ENCODE results near the gene PLPPR1. TPM values are rescaled to one million over a fixed set of nuclear protein-coding genes. Genes with fewer than 3 reads are reported as not detected.
"Not testable (repeated sequence)": the region's sequence is repeated elsewhere in the genome, so short reads cannot be mapped to it uniquely, and the experiment has no call there.

Gene PLPPR1
- polyA plus RNA-seq, 1 donor = 18.5 TPM

DNA sequence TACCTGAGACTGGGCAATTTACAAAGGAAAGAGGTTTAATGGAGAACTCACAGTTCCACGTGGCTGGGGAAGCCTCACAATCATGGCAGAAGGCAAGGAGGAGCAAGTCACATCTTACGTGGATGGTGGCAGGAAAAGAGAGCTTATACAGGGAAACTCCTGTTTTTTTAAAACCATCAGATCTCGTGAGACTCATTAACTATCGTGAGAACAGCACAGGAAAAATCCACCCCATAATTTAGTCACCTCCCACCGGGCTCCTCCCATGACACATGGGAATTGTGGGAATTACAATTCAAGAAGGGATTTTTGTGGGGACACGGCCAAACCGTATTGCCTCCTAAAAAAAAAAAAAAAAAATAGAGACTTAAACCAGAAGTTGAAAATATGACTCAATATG is 11.1 kb downstream of the PLPPR1 start:
- DNase-seq = not testable (repeated sequence)

DNA sequence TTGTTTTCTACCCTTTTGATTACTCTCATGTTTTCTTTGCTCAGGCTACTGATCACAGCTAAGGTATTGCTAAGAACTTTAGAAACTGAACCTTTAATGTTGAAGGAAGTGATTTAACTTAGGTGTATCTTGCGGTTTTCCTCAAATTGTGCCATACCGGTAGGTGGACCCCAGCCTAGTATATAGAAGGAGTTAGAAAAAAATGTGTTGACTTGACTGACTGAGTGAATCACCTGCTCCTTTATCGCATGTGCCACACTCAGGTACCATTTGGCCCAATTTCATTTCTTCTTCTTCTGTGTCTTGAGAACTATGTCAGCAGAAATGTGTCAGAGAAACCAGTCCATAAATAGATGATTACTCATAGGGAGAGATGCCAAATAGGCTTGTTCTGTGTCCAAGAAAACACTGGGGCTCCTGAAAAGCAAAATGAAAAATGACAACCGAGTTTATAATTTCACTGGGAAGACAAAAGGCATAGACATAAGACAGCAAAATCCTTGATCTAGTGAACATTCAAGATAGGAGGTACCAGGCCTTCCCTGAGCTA is 19.4 kb downstream of the PLPPR1 start:
- no peak for DNase-seq

DNA sequence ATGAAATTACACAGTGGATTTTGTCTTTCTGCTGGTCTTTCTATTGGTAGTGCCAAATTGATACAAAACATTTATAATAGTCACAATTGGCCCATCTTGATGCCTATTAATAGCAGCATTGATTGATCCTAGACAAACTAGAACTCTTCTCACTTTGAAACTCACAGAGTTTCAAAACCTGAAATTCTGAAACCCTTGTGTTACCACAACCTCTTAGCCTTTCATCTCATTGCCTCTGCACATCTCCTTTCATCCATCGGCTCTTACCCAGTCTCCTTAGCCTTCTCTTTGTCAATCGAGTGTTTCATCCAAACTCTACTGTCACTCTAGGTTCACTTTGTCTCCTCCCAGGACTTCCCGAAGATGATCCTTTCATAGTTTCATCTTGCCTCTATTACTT is 22.1 kb downstream of the PLPPR1 start:
- no peak for DNase-seq

DNA sequence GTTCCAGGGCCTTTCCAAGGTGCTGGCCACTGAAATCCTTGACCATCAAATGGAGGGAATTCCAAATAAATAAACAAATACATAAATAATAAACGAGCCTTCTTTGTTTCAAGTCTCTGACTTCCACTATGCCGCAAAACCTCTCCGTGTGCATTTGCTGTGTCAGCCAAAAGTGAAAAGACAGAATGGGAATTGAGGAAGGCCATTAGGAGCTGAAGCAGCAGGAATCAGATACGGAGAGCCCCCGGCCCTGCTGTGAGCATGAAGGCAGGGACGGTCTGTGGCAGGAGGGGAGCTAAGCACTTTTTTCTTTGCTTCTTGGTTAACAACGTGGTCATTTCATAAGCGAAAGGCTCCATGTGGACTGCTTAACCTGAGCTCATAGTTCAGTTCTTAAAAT is 26.1 kb downstream of the PLPPR1 start:
- DNase-seq = no peak

DNA sequence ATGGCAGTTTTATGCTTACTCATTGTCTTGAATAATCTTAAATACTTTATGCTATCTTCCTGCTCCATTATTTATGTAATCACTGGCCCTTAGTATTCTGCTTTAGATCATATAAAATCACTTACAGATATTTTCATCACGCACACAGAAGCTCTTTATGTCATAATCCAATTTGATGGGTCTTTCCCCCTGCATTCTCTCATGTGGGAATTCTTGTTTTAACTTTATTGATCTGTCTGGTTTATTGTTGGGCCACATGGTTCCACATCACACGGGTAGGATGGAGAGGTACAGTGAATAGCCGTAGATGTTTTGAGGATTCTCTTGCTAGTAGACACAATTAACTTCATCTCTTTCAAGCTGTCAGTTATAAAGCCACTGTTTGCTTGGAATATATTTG is 27.0 kb downstream of the PLPPR1 start:
- no peak for DNase-seq

DNA sequence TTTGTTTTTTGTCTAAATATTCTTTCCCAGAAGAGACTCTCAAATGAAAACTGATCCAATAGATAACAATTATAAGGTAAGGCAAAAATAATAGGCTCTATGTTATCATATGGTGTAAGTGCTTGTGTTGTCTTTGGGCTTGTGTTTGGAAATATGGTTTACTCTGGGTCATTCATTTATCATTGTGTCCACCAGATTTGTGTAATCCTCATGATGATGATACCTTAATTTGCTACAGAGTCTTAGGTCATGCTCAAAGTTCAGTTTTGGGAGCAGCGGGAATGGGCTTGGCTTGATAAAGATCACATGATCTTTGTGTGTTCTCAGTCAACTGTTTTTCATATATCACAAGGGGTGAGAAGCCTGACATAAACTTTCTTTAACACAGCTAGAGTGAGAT is 34.2 kb downstream of the PLPPR1 start:
- DNase-seq = no peak

DNA sequence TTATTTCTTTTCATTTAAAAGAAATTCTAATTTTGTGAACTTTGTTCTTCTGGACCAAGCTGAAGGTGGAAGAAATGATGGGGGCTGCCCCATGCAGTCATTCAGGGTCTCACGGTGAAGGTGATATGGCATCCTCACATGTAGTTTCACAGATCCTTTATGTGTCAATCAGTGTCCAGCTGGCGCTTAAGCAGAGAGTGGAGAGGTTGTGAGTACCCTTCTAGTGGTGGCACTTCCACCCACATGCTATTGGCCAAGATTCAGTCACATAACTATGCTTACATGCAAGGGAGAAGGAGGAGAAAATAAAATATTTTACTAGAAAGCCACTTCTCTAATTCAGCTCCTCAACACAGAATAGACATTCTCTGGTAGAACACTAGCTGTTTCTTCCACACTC is 34.7 kb downstream of the PLPPR1 start:
- DNase-seq = no peak

DNA sequence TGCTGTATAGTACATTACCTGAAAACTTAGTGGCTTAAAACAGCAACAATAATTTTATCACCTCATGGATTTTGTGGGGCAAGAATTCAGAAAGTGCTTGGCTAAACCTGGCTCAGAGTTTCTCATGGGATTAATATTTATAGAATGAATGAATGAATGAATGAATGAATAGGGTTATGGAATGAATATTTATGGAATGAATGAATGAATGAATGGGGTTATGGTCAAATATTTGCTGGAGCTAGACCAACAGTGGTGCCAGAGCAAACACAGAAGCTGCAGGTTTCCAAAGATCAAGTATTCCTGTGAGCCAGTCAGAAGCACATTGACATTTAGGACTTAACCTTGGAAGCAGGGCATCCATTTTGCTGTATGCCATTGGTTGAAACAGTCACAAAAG is 35.7 kb downstream of the PLPPR1 start:
- no peak for DNase-seq

DNA sequence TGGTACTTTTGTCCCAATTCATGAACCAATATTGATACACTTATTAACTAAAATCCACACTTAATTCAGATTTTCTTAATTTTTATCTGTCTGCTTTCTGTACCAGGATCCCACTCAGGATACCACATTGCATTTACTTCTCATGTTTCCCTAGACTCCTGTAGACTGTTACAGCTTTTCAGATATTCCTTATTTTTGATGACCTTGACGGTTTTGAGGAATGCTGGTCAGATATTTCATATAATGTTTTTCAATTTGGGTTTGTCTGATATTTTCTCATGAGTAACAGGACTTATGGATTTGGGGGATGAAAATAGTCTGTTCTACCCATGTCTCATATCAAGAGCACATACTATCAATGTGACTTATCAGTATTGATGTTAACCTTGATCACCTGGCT is 37.4 kb downstream of the PLPPR1 start:
- no peak for DNase-seq

DNA sequence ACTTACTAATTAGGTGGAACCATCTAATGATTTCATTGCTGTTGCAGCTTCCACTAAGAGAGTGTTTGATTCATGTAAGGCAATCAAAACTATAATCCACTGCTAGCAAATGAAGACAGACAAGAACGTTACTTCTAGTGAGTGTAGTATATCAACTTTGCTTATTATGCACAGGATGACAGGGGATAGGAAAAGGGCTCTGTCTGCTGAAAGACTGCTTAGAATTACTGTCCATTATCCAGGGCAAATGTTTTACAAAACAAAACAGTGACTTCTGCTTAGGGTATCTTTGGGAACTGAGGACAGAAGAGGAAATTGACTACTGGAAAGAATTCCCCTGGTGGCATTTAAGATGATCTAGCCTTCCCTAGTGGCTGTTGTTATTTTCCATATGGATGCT is 40.2 kb downstream of the PLPPR1 start:
- DNase-seq = no peak

DNA sequence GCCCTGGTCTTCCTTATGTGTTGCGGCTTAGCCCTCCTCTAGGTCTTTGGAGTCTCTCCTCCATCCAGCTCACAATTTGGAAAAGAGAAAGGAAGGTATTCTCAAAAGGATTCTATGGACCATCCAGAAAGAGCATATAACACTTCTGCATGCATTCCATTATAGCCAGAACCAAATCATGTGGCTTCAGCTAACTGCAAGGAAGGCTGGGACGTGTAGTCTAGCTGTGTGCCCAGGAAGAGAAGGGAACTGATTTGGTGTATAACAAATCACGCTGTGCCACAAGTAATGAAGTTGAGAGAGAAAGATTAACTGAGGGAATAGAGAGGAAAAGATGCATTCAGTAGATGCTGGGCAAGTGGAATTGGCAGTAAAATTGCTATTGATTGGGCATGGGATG is 43.7 kb downstream of the PLPPR1 start:
- no peak for DNase-seq

DNA sequence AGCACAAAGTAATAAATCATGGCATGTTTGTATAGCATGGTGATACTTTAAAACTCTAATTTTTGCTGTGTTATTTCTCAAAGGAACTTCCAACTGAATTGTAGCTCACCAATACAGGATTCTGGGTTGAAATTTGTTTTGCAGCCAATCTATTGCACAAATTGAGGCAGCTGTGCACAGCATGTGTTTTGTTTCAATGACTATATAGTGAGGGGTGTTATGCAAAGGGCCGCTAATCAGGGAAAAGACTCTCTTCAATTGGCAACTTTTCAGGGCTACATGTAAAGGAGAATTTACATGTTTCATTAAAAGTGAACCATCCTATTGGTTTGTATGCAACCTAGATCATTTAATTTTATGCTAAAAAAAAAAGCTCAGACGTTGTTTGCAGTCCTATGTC is 44.6 kb downstream of the PLPPR1 start:
- DNase-seq = no peak

DNA sequence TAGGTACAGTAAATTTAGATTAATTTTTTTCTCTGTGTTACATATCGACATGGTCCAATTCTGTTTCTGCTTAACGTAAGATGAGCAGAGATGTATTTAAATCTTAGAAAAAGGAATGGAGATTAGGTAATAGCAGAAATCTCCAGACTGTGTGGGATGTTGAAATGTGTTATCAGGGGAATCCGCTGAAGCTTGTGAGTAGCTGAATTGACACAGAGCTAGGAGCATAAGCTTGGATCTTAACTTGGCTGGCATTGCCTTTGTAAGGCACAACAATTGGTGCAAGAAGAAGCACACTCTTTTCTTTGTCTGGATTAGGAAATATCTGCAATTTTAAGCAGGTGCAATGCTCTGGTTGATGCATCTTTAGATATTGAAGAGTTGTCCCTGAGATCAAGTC is 53.1 kb downstream of the PLPPR1 start:
- DNase-seq = no peak

DNA sequence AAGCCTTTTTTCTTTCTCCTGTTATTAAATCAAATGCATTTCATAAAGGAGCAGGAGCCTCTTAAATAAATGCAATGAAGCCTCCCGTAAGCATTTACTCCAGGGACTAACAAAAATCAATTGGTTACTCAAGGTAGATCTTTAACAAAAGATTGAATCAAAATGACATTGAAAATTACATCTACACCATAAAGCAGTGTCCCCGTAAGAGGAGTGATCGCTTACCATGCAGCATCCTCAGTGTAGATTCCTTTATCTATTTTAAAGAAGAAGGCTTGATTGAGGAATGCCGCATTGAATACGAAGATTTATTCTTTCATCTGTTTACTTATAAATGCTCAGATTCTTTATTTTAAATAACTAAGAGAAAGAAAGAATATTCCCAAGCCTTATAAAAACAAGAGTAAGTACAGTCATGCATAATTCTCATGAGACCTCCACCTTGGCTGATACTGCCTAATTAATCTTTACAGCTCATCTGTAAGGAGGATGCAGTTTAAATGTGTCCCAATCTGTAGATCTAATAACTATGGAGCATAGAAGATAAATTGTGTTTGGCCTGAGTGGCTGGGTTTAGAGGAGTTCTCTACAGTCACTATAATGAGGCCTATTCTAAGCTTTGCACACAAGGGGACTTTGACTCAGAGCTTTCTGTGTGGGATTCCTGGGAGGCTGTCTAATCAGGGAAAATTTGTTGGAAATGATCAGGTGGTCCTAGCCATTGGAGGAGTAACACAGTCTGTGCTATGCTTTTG is 55.1 kb downstream of the PLPPR1 start:
- DNase-seq = no peak

DNA sequence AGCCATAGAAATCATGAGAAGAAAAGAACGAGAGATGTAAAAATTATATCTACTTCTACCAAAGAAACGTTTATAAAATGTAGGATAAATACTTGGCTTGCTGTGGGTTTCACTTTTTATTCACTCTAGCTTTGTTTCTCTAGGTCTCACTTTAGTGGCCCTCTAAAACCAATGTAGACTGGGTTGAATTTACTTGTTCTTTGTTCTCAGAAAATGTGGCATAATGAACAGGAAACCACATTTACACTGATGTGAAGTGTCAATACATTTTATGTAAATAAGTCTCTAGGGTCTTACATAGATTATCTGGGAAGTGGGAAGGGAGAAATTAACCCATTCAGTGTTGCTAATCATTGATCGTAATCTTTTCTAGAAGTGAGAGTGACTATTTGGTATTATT is 58.9 kb downstream of the PLPPR1 start:
- no peak for DNase-seq

DNA sequence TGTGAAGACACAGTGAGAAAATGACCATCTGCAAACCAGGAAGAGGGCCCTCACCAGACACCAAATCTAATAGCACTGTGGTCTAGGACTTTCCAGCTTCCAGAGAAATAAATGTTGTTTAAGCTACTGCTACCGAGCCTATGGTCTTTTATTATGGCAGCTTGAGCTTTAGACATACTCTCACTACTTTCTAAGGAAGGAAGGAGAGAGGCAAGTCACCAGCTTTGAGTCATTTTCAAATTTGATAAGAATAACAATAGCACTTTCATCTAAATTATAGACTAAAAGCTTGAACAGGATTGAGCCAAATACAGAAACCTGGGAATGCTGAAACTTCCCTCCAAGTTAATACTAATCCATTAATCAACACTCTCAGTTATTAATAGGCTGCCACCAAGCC is 64.4 kb downstream of the PLPPR1 start:
- no peak for DNase-seq

DNA sequence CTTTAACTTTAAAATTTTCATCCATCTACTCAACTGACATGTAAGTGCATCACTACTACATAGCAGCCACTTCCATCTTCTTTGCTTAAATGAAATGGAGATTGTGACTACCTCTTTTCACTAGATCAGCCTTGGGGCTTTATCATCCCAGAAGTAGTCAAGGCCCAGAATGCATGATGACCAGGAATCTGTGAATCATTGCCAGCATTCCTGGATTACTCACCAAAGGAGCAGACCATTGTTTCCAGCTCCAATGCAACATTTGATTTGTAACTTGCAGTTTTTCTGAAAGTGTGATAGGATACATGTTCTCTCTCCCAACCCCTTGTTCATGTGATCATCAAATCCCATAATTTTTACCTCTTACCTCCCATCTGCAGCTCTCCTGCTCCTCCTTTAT is 65.1 kb downstream of the PLPPR1 start:
- DNase-seq = no peak

DNA sequence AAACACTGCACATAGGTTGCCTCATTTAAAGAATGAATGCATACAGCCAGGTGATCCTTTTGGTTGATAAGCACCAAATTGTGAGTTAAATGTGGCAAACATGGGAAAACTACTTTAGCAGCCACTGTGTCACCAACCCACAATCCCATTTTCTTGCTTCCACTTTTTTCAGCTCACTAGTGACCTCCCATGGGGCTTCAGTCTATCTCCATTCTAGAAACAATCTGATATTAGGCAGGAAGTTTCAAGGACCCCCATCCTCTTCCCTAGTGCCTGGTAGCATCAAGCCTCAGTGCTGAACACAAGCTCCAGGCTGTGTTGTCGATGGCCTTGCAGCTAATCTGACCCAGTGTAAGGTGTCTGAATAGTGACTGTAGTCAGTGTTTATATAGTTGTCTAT is 66.2 kb downstream of the PLPPR1 start:
- no peak for DNase-seq

DNA sequence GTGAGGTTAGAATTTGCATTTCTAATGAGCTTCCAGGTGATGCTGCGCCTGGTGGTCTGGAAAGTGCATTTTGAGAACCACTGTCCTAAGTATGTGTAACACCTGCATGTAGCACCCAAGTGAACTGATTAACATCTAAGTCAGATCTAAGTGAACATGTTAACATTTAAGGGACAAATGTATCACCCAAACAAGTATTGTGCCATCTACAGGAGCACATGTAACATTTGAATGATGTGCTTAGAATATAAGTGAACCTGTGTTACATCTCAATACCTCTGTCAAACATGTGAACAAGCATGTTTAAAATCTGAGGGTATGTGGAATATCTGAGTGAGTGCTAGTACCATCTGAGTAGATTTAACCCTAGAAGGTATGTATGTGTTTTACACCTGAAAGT is 68.7 kb downstream of the PLPPR1 start:
- no peak for DNase-seq

DNA sequence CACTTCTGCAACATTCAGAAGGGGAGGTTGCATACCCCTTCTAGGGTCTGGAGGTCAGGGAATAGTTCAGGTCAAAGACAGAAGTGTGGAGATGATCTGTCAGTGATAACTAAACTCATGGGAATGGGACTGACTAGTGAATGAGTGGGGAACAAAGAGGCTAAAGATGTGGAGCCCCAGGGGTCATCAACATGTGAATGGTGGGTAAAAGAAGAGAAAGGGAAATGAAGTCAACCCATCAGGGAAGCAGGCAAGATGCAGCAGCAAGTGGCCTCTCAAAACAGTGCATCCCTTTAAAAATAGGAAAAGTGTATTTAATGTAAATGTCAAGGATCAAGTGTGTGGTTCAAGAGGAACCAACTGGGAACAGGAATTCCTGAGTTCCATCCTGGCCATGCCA is 69.9 kb downstream of the PLPPR1 start:
- no peak for DNase-seq

DNA sequence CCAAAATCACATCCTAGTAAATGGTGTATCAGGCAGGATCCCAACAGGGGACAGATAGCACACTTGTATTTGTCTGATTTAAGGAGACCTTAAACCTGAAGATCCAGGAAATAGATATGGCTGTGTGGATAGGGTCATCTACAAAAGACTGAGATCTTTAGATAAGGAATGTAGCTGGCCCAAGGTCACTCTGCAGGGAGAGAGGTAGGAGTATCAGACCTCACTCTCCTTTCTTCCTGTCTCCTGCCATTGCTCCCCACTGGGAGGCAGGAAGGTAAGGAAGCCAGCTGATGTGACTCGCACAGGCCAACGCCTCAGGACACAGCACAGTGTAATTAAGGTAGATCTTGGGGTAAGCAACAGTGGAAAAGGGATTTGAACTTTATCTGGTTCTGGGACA is 85.8 kb downstream of the PLPPR1 start:
- DNase-seq = no peak

DNA sequence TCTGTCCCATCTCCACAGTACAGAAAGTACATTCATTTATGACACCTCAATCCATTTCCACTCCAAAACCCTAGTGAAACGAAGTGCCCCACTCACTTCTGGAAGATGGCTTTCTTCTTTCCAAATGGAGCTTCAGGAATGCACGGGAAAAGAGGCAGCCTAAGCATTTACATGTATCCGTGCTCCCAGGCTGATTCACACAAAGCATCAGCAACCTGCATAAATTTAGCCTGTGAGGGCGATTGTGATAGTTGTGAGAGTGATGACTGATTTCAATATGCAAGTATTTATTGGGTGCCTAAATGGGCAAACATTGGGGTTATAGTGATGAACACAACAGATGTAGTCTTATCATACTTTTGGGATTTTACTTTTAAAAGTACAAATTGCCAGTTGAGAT is 86.6 kb downstream of the PLPPR1 start:
- DNase-seq = no peak

DNA sequence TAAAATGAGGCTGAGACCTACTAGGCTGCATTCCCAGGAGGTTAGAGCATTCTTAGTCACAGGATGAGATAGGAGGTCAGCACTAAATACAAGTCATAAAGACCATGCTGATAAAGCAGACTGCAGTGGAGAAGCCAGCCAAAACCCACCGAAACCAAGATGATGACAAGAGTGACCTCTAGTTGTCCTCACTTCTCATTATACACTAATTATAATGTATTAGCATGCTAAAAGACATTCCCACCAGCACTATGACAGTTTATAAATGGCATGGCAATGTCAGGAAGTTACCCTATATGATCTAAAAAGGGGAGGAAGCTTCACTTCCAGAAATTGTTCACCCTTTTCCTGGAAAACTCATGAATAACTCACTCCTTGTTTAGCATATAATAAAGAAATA is 88.6 kb downstream of the PLPPR1 start:
- DNase-seq = no peak

DNA sequence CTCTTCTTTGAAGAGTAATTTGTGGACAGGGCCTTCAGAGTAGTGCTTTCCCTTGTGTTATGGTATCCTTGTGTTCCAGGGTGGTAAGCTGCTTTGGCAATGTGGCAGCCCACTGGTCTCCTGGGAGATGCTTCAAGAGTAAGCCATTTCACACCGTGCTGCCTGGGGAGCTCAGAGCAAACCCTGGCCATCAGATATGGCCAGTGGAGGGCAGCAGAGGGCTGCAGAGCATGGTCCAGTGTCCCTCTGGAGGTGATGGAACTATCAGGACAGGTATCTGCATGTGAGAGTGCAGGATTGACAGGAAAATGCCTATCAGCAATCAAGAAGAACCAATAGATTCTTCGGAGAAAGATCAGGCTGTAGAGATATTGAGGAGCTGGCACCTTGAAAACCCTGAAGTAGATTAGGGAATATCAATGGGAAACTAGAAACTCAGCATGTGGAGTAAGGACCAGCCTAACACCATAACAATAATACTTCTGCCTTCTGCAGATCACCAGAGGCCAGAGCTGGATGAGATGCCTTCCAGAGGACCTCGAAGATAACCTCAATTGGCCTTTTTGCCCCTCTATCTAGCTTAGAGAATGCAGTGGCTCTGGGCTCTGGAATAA is 90.8 kb downstream of the PLPPR1 start:
- DNase-seq = peak; percentile 43
